IPS-18a (cell line): ENCODE results near the gene GRK2.
"Not testable (repeated sequence)": the region's sequence is repeated elsewhere in the genome, so short reads cannot be mapped to it uniquely, and the experiment has no call there.

Experiments used
- H3K27ac ChIP-seq: one replicate; pipeline ENCODE4 v1.5.1; 2013; ENCODE audit warnings: low read length
- H3K27me3 ChIP-seq: one replicate; pipeline ENCODE4 v1.6.1; 2013; ENCODE audit warnings: mild to moderate bottlenecking, low read length; ENCODE audit not compliant: control insufficient read depth, insufficient read depth
- H3K36me3 ChIP-seq: one replicate; pipeline ENCODE4 v1.6.1; 2013; ENCODE audit warnings: low read depth, low read length; ENCODE audit not compliant: control insufficient read depth
- H3K4me1 ChIP-seq: one replicate; pipeline ENCODE4 v1.6.1; 2013; ENCODE audit warnings: low read depth, low read length; ENCODE audit not compliant: control insufficient read depth
- H3K4me3 ChIP-seq: one replicate; pipeline ENCODE4 v1.5.1; 2013; ENCODE audit warnings: low read length
- H3K9ac ChIP-seq: one replicate; pipeline ENCODE4 v1.6.1; 2013; ENCODE audit warnings: mild to moderate bottlenecking, low read length, moderate library complexity
- H3K9me3 ChIP-seq: one replicate; pipeline ENCODE4 v1.6.1; 2013; ENCODE audit warnings: low read depth, low read length; ENCODE audit not compliant: control insufficient read depth

The GRK2 gene

DNA sequence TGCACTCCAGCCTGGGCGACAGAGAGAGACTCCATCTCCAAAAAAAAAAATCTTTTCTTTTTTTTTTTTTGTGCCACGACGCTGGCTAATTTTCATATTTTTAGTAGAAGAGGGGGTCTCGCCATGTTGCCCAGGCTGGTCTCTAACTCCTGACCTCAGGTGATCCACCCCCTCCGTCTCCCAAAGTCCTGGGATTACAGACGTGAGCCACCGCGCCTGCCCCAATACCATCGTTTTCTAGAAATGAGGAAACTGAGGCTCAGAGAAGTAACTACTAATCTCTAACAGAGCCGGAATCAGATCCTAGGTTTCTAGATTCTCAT is 50.6 kb downstream of the GRK2 start:
- Histone ChIP-seq H3K27ac (no peak overlapping the region), H3K9ac (peak overlapping the region; percentile 37), H3K27me3 (peaks cover 37% of the 10 kb centered on the region), H3K4me1 (no peaks in the 10 kb centered on the region), H3K4me3 (peak overlapping the region; percentile 74), H3K36me3 (no peaks in the 10 kb centered on the region), H3K9me3 (no peaks in the 10 kb centered on the region)

DNA sequence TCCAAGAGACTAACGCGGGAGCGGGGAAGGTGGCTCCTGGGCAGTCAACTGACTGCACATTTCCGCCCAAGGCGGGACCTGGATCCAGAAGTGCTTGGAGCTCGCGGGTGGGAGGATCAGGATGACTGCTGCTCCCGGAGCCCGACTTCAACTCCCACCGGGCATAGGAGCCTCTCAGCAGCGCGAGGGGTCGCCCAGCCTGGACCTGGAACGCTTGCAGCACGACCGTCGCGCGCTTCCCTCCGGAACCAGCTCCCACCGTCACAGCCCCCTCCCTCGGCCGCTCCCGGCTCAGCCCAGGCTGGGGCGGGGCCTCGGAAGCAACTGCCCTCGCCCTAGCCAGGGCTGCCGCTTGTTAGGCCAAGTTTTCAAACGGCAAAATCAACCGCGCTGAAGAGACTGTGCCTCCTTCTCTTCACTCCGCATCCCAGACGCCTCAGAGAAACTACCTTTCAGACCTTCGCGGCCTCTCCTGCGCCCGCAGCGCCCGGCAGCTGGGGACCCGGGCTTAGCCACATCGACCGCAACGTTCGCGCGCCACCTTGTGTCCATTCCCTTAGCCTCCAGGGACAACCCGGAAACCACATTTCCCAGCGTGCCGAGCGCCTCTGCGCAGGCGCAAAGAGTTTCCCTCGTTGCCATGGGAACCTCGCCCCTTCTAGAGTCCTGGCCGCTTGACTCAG is 51.1 kb downstream of the GRK2 start:
- Histone ChIP-seq H3K27me3 (peaks cover 37% of the 10 kb centered on the region), H3K36me3 (no peaks in the 10 kb centered on the region), H3K9me3 (no peaks in the 10 kb centered on the region), H3K27ac (no peak overlapping the region), H3K9ac (peak overlapping the region; percentile 37), H3K4me1 (no peaks in the 10 kb centered on the region), H3K4me3 (peak overlapping the region; percentile 74)

DNA sequence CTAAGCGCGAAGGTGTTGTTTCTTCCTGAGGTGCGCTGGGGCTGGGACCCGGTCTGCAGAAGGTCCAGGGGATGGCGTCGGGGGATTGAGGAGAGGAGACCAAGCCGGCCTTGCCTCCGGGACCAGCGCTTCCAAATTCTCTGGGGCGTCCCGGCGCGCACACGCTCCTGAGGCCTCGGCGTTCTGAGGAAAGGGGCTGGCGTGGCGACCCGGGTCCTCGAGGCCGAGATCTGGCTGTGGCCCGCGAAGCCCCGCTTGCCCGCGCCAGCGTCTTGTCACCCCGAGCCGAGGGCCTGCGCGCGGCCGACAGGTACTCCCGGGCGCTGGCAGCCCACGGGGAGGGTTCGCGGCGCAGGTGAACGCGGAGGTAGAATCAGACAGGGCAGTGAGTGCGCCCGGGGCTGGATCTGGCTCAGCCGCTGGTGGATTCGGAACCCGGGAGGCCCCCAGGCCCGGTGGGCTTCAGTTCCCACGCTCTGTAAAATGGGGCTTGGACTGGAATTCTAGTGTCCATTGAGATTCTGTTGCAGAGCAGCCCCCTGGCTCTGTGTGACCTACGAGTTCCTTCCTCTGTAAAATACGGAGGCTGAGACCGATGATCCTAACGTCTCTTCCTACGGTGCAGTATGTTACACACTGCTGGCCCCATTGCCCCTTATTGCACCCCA is 51.7 kb downstream of the GRK2 start:
- H3K4me3 ChIP-seq, result peak overlapping the region; percentile 74
- H3K9ac ChIP-seq, result peak overlapping the region; percentile 26
- H3K27me3 ChIP-seq, result peaks cover 37% of the 10 kb centered on the region
- H3K27ac ChIP-seq, result no peak overlapping the region
- H3K9me3 ChIP-seq, result no peaks in the 10 kb centered on the region
- no peaks in the 10 kb centered on the region for H3K4me1 ChIP-seq
- H3K36me3 ChIP-seq, result no peaks in the 10 kb centered on the region

DNA sequence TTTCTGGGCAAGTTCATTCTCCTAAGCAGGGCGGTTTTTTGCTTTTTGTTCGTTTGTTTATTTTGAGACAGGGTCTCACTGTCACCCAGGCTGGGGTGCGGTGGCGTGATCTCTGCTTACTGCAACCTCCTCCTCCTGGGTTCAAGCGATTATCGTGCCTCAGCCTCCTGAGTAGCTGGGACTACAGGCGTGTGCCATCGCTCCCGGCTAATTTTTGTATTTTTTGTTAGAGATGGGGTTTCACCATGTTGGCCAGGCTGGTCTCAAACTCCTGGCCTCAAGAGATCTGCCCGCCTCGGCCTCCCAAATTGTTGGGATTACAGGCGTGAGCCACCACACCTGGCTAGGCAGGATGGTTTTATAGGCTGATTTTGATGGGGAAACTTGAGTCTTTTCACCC is 52.6 kb downstream of the GRK2 start:
- H3K27me3 ChIP-seq, result peaks cover 37% of the 10 kb centered on the region
- not testable (repeated sequence) for H3K4me1 ChIP-seq, H3K9ac ChIP-seq, H3K36me3 ChIP-seq, H3K27ac ChIP-seq, H3K9me3 ChIP-seq, H3K4me3 ChIP-seq

DNA sequence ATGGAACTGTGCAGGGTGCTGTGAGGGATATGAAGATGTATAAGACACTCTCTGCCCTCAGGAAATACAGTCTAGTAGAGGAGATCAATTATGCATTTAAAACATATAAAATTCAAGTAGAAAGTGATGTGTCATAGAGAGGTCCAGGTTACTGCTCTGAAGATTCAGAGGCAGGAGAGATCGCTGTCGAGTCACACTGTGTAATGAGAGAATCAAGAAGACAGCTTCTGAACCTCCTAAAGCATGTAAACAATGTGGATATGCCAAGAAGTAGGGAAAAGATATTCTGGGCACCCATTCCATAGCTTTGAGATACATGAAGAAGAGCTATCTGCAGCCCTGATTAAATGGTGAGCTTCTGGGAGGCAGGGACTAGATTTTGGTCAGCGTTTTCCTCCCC is 53.7 kb downstream of the GRK2 start:
- H3K27ac ChIP-seq, result no peak overlapping the region
- H3K4me3 ChIP-seq, result no peak overlapping the region
- no peaks in the 10 kb centered on the region for H3K4me1 ChIP-seq
- no peak overlapping the region for H3K9ac ChIP-seq
- no peaks in the 10 kb centered on the region for H3K36me3 ChIP-seq
- H3K27me3 ChIP-seq, result peaks cover 37% of the 10 kb centered on the region
- H3K9me3 ChIP-seq, result no peaks in the 10 kb centered on the region

DNA sequence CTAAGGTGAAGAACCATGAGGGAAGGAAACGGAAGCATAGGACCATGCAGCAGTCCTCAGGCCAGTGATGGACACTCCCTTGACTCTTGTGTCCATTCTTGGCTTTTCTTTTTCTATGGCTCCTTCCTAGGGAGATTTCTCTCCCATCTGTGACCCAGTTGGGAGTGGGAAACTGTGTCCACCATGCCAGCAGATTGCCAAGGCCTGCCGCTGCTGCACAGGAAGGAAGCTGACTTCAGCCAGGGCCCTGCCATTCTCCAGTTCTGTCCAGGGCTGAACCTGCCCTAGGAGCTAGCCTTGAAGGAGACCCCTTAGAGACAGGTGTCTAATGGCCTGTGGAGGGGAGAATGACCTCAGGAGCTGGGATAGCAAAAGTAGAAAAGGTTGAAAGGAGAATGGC is 54.4 kb downstream of the GRK2 start:
- H3K9me3 ChIP-seq, result no peaks in the 10 kb centered on the region
- no peak overlapping the region for H3K4me3 ChIP-seq
- H3K9ac ChIP-seq, result no peak overlapping the region
- H3K27ac ChIP-seq, result no peak overlapping the region
- H3K27me3 ChIP-seq, result peaks cover 31% of the 10 kb centered on the region
- H3K36me3 ChIP-seq, result no peaks in the 10 kb centered on the region
- H3K4me1 ChIP-seq, result no peaks in the 10 kb centered on the region

DNA sequence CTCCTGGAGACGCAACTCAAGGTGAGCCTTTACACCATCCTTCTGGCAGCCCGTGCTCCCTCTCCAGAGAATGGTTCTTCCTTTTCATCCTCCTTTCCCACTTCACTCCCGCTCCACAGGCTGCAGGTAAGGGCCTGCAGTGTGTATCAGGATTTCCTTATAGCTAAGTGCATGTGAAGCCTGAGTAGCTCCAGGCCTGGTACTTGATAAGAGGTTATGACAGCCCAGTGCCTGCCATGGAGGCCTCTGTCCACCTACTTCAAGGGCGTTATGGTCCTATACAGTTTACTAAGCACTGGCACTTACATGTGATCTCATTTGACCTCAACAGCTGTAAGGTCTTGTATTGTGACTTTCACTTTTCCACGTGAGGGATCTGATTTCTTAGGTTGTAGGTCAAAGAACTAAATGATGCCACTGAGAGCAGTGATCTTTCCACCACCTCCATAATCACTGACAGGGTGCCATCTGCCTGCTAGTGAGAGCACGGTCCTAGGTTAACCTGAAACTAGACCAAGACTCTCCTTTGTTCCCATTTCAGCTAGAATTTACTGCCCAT is 55.1 kb downstream of the GRK2 start:
- Histone ChIP-seq H3K27me3 (peaks cover 29% of the 10 kb centered on the region), H3K4me1 (no peaks in the 10 kb centered on the region), H3K9me3 (no peaks in the 10 kb centered on the region), H3K36me3 (no peaks in the 10 kb centered on the region), H3K9ac (no peak overlapping the region), H3K4me3 (no peak overlapping the region), H3K27ac (no peak overlapping the region)

DNA sequence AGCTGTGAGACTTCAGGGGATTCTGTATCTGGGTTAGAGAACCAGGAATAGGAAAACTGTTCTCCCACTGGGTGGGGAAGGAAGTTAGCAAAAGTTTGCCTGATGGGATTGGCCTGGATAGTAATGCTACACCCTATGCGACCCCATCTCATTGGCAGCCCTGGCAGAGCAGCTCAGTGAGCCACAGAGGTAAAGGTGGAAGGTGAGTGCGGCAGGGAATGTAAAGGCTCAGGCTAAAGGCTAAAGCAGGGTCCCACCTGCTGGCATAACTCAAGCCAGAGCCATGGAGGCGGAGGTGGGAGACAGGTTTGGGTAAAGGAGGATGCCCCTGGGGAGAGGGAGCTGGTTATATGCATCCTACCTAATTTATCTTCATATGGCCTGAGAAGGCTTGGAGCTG is 55.8 kb downstream of the GRK2 start:
- Histone ChIP-seq H3K27me3 (peaks cover 29% of the 10 kb centered on the region), H3K4me3 (no peak overlapping the region), H3K27ac (no peak overlapping the region), H3K36me3 (no peaks in the 10 kb centered on the region), H3K9me3 (no peaks in the 10 kb centered on the region), H3K4me1 (no peaks in the 10 kb centered on the region), H3K9ac (no peak overlapping the region)

DNA sequence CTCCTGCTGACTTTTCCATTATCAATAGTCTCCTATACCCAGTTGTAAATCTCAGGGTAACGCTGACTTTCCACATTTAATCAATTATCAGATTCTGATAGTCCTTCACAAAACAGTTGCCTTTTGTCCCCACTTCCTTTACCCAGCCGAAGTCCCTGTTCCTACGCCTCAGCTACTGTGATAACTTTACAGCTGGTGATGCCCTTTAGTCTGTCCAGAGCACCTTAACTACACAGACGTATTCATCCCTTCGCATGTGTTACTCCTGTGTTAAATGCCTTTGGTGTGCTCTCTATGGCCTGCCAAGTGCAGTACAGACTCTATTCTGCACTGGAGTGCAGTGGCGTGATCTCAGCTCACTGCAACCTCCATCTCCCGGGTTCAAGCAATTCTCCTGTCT is 57.3 kb downstream of the GRK2 start:
- Histone ChIP-seq H3K27me3 (peaks cover 22% of the 10 kb centered on the region), H3K4me1 (no peaks in the 10 kb centered on the region), H3K9ac (no peak overlapping the region), H3K27ac (no peak overlapping the region), H3K36me3 (no peaks in the 10 kb centered on the region), H3K9me3 (no peaks in the 10 kb centered on the region), H3K4me3 (no peak overlapping the region)

DNA sequence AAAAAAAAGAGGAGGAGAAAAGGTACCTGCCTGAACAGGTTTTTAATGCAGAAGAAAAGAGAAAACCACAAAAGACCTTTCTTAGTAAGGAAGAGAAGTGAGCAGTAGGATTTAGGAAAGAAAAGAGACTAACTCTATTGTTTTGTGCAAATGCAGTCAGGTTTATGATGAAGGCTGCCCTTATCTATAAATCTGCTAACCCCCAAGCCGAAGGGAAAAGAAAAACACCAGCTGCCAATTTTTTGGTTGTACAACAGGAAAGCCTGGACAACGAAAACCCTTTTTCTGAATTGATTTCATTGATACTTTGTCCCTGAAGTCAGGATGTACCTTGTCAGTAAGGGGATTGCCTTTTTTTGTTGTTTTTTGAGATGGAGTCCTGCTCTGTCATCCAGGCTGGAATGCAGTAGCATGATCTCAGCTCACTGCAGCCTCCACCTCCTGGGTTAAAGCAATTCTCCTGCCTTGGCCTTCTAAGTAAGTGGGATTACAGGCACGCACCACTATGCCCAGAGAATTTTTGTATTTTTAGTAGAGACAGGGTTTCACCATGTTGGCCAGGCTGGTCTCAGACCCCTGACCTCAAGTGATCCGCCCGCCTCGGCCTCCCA is 65.9 kb downstream of the GRK2 start:
- Histone ChIP-seq H3K4me1 (no peaks in the 10 kb centered on the region), H3K4me3 (no peak overlapping the region), H3K27ac (no peak overlapping the region), H3K9ac (no peak overlapping the region), H3K27me3 (no peaks in the 10 kb centered on the region), H3K36me3 (no peaks in the 10 kb centered on the region), H3K9me3 (no peaks in the 10 kb centered on the region)
